ENCODE results near the gene ACO2. TPM values are rescaled to one million over a fixed set of nuclear protein-coding genes. Genes with fewer than 3 reads are reported as not detected.

ACO2 gene
- total and polyA plus RNA-seq, 2 of the 8 experiments (the other 6 are each of a cell fraction or from before 2014, with no cell fraction given), result 52.8 to 75.4 TPM

DNA sequence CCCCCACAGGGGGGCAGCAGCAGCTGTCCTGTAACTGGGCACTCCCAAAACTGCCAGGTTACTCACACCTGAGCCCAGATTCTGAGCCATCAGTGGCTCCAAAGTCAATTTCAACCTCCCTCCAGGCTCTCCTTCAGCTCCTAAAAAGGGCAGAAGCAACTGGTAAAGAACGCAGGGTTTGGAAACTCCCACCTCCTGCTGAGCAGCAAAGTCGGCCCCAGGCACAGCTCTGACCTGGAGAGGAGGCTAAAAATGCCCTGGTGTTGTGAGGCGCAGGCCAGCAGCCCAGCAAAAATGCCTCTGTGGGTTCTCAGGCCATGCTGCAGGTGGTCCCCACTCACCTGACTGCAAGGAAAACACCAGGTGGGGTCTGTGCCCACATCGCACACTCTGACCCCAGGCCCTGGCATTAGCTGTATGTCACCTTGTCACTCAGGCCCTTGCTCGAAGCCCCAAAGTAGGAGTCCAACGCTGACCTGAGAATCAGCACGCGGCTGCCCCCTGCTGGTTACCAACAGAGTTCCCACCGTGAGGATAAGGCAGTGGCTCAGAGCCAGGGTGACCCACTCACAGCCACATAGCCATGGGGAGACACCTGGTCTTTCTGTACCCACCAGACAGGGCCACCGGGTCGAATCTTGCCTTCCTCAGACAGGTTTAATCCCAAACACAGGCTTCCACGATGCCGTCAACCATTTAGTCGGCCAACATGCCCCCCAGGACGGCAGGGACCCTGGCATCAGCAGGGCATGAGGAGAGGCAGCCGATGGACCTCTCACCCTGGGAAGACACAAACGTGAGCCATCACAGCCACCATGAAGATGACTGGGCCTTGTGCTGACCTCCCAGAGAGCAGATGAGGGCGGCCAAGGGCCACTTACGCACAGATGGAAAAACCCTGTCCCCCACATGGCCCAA lies 64.2 kb downstream of the ACO2 start (continued):
- TF ChIP-seq, protein P1, sequence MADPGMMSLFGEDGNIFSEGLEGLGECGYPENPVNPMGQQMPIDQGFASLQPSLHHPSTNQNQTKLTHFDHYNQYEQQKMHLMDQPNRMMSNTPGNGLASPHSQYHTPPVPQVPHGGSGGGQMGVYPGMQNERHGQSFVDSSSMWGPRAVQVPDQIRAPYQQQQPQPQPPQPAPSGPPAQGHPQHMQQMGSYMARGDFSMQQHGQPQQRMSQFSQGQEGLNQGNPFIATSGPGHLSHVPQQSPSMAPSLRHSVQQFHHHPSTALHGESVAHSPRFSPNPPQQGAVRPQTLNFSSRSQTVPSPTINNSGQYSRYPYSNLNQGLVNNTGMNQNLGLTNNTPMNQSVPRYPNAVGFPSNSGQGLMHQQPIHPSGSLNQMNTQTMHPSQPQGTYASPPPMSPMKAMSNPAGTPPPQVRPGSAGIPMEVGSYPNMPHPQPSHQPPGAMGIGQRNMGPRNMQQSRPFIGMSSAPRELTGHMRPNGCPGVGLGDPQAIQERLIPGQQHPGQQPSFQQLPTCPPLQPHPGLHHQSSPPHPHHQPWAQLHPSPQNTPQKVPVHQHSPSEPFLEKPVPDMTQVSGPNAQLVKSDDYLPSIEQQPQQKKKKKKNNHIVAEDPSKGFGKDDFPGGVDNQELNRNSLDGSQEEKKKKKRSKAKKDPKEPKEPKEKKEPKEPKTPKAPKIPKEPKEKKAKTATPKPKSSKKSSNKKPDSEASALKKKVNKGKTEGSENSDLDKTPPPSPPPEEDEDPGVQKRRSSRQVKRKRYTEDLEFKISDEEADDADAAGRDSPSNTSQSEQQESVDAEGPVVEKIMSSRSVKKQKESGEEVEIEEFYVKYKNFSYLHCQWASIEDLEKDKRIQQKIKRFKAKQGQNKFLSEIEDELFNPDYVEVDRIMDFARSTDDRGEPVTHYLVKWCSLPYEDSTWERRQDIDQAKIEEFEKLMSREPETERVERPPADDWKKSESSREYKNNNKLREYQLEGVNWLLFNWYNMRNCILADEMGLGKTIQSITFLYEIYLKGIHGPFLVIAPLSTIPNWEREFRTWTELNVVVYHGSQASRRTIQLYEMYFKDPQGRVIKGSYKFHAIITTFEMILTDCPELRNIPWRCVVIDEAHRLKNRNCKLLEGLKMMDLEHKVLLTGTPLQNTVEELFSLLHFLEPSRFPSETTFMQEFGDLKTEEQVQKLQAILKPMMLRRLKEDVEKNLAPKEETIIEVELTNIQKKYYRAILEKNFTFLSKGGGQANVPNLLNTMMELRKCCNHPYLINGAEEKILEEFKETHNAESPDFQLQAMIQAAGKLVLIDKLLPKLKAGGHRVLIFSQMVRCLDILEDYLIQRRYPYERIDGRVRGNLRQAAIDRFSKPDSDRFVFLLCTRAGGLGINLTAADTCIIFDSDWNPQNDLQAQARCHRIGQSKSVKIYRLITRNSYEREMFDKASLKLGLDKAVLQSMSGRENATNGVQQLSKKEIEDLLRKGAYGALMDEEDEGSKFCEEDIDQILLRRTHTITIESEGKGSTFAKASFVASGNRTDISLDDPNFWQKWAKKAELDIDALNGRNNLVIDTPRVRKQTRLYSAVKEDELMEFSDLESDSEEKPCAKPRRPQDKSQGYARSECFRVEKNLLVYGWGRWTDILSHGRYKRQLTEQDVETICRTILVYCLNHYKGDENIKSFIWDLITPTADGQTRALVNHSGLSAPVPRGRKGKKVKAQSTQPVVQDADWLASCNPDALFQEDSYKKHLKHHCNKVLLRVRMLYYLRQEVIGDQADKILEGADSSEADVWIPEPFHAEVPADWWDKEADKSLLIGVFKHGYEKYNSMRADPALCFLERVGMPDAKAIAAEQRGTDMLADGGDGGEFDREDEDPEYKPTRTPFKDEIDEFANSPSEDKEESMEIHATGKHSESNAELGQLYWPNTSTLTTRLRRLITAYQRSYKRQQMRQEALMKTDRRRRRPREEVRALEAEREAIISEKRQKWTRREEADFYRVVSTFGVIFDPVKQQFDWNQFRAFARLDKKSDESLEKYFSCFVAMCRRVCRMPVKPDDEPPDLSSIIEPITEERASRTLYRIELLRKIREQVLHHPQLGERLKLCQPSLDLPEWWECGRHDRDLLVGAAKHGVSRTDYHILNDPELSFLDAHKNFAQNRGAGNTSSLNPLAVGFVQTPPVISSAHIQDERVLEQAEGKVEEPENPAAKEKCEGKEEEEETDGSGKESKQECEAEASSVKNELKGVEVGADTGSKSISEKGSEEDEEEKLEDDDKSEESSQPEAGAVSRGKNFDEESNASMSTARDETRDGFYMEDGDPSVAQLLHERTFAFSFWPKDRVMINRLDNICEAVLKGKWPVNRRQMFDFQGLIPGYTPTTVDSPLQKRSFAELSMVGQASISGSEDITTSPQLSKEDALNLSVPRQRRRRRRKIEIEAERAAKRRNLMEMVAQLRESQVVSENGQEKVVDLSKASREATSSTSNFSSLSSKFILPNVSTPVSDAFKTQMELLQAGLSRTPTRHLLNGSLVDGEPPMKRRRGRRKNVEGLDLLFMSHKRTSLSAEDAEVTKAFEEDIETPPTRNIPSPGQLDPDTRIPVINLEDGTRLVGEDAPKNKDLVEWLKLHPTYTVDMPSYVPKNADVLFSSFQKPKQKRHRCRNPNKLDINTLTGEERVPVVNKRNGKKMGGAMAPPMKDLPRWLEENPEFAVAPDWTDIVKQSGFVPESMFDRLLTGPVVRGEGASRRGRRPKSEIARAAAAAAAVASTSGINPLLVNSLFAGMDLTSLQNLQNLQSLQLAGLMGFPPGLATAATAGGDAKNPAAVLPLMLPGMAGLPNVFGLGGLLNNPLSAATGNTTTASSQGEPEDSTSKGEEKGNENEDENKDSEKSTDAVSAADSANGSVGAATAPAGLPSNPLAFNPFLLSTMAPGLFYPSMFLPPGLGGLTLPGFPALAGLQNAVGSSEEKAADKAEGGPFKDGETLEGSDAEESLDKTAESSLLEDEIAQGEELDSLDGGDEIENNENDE (IDR thresholded peaks at IDR 0.05; ENCODE audit: insufficient replicate concordance, low read length), result no peak
- TF ChIP-seq SIX5 (IDR thresholded peaks at IDR 0.05; ENCODE audit: low read depth, low read length) (no peak), TBP (IDR thresholded peaks at IDR 0.05; ENCODE audit: low read depth, low read length) (no peak), EP300 (IDR thresholded peaks at IDR 0.05; ENCODE audit: borderline replicate concordance in 1 of 2, low read depth in 2 of 2, low read length in 2 of 2) (no peak), CEBPB (IDR thresholded peaks at IDR 0.05; ENCODE audit: low read depth, low read length) (no peak), SRF (IDR thresholded peaks at IDR 0.05; ENCODE audit: low read depth, low read length) (0 out of 2 replicates have a peak, but pooled peaks have one; percentile 34), JUN (IDR thresholded peaks at IDR 0.05; ENCODE audit: low read depth, low read length) (no peak), ASH2L (IDR thresholded peaks at IDR 0.05; ENCODE audit: low read length) (no peak), POLR2A (IDR thresholded peaks at IDR 0.05; ENCODE audit: control extremely low read depth in 1 of 2, low read depth in 2 of 2, low read length in 2 of 2) (peak in 1 of 2 experiments; percentile 50; a peak in 1 of 3 replicates), SAP30 (IDR thresholded peaks at IDR 0.05; ENCODE audit: insufficient read depth, insufficient replicate concordance, low read length) (no peak)

Data from H1 (cell line).